Stomach (tissue), 4 donors: ENCODE results near the gene CLMP.

Experiments used
- POLR2A ChIP-seq, 4 donors: fragments of 450-650 bp; IDR thresholded peaks; one replicate each; pipeline ENCODE4 v1.6.1; 2016; ENCODE audit warnings: antibody characterized with exemption in 4 of 4, control low read depth in 2 of 4, mild to moderate bottlenecking in 1 of 4, moderate library complexity in 1 of 4
- POLR2AphosphoS5 ChIP-seq, 3 donors: sonication (generic); formaldehyde crosslinking; IDR thresholded peaks; one replicate each; pipeline ENCODE4 v1.6.1; 2016; ENCODE audit warnings: antibody characterized with exemption in 3 of 3

- TF ChIP-seq POLR2AphosphoS5 (IDR thresholded peaks at IDR 0.05) = peak; percentile 63 to 83 (median 78)
- TF ChIP-seq POLR2A (IDR thresholded peaks at IDR 0.05) = no peak
These were observed 20.6 kb downstream of the CLMP start for GRCh38 chr11:123174196-123175183.
